NK-92 treated with Interleukin-12 subunit alpha and Interleukin-12 subunit beta, amount 100 ng/mL, for 24 hours (cell line): Measurements from ENCODE around the gene ZFPM1.
"Not testable (repeated sequence)": the region's sequence is repeated elsewhere in the genome, so short reads cannot be mapped to it uniquely, and the experiment has no call there.

ENCODE experiments used
- DNase-seq: peaks from one replicate; lab custom pipeline; 2025; lab: John Stamatoyannopoulos, UW

The ZFPM1 gene

DNA sequence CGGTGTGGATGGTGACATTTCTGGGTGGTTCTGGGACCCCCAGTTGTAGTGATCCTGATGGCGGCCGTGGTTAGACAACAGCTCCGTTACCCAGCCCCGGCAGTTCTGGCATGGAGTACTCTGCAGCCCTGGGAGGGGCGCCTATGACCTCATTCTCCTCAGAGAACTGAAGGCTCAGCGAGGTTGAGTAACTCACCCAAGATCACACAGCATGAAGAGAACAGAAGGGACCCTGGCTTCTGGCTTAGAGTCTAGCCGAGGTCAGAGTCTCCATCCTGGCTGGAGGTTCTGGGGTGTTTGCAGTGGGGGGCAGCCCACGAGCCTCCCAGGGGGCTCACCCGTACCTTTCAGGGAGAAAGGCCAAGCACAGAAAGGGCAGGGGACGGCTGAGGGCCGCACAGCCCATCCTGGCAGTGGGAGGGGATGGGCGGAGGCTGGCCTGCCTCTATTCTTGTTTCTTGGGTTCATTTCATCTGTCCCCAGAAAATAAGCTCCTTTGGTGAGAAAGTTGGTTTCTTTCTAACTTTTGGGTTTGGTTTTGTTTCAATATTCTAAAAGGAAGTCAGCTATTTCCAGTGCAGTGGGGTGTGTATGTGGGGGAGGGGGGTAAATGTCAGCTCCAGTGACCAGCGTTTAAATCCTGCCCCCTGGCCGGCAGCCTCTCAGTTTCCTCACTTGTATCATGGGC, 13.2 kb downstream of the ZFPM1 start:
- no peak for DNase-seq

DNA sequence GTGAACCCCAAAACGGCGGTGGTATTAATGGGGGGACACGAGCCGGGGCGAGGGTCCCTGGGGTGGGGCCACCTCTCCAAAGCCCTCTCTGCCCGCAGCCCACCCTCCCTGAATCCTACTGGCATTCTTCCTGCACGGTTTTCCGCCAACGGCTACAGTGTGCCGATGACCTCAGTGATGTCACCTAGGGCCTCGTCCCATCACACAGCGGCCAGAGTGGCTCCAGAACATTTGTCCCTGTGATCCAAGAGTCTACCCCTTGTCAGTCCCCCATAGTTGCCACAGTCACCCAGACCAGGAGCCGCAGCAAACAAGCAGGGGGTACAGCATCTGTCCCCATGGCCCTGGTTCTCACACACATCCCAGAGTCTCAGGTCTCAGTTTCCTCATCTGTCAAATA, 13.9 kb downstream of the ZFPM1 start:
- DNase-seq: no peak

DNA sequence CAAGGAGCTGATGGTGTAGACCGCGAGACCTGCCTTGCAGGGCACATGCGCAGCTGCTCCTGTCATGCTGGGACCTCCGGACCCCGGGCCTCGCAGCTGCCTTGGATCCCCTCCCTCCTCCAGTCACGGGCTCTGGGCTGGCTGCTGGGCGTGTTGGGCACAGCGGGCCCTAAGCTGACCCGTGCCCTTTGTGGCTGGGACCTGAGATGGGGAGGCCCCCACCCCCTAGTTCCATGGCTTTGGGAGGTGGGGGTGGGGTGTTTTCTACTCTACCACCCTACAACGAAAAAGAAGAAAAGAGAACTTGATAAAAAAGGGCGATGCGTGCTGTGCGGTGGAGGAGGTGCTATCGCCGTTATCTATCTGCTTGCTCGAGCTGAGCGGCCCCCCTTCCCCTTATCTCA, 14.5 kb downstream of the ZFPM1 start:
- DNase-seq: no peak

DNA sequence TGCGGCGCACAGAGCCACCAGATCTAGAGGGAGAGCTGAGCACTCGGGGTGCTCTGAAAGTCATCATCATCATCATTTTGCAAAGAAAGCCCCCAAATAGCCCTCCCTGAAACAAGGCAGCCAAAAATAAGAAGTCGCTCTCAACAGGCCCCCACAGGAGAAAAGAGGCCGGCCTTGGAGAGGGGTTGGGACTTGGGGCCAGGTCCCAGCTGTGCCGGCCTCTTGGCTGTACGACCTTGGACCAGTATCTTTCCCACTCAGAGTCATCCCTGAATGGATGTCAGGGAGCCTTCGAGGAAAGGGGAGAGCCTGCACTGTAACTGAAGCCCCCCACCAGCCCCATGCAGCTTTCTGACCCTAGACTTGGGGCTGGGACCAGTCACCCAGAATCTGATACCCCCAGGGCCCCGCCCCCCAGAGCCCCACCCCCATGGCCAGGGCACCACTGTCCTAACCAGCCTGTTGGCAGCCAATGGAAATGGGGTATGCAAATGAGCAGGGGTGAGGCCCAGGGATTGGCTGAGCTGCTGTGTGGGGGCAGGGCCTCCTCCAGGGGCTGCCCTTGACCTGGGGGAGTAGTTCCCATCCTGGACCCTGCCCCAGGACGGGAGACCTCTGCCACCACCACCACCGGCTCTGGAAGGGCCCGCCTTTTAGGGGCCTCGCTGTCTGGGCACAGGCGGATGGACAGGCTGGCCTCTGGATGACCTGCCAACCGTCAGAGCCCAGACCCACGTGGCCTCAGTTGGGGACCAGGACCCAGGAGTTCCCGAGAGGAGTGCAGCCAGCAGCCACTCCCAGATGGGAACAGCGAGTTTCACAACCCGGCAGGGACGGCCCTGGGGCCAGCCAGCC, 15.4 kb downstream of the ZFPM1 start:
- no peak for DNase-seq

DNA sequence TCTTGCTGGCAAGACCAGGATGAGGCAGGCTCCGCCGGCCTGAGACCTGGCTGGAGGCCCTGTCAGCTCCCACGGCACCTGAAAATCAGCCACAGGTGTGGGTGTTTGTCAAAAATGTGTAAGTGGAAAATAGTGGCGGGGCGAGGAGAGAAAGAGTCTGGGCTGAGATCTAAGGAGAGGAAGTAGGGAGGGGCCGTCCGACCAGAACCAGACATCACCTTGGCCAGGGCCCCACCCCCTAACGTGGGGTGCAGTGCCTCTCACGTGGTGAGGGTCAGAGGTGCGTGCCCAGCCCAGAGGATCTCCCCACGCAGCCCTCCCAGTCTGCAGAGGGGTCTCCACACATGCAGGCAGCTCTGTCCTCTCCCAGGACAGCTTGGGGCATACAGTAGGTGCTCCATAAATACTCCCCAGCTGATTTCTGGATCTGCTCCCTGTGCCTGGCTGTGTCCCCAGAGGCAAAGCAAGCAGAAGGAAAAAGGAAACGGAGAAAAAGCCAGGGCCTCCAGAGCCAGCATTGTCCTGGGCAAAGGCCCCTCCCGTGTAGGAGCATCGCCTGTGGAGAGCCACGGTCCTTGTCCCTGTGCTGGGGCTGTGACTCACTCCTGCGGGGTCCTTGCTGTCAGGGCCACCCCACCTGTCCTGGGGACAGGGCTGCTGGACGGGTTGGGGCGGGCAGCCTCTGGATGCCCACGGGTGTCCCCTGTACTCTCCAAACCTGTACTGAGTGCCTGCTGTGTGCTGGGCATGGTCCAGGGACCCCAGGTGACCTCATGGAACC, 16.7 kb downstream of the ZFPM1 start:
- no peak for DNase-seq

DNA sequence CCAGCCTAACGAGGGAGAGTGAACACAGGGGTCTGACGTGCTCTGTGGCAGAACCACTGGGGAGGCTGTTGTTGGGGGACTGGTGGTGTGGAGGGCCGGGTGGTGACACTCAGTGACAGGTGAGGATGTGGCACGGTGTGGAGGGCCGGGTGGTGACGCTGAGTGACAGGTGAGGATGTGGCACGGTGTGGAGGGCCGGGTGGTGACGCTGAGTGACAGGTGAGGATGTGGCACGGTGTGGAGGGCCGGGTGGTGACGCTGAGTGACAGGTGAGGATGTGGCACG, 17.3 kb downstream of the ZFPM1 start:
- DNase-seq: not testable (repeated sequence)

DNA sequence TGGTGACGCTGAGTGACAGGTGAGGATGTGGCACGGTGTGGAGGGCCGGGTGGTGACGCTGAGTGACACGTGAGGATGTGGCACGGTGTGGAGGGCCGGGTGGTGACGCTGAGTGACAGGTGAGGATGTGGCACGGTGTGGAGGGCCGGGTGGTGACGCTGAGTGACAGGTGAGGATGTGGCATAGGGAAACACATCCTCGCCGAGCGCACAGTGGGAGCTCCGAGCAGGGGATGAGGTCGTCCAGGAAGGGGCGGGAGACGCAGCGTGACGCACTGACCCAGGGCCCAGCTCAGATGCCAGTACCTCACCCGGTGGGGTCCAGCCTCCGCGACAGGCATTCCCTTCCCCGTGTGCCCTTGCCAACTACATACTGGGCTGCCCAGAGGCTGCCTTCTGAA, 17.6 kb downstream of the ZFPM1 start:
- not testable (repeated sequence) for DNase-seq

DNA sequence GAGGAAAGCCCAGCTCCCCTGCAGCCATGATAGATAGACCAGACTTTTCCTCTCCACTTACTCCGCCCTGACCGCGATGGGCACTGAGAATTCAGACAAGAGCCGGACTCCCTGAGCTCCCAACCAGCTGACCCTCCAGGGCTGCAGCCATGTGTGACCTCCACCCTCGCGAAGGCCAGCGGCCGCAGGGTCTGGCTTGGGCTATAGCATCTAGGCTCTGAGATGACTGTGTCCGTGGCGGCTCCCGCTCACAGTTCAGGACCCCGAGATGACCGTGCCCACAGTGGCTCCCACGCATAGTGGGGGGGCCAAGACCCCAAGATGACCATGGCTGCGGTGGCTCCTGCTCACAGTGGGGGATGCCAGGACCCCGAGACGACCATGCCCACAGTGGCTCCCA, 18.0 kb downstream of the ZFPM1 start:
- DNase-seq: no peak

DNA sequence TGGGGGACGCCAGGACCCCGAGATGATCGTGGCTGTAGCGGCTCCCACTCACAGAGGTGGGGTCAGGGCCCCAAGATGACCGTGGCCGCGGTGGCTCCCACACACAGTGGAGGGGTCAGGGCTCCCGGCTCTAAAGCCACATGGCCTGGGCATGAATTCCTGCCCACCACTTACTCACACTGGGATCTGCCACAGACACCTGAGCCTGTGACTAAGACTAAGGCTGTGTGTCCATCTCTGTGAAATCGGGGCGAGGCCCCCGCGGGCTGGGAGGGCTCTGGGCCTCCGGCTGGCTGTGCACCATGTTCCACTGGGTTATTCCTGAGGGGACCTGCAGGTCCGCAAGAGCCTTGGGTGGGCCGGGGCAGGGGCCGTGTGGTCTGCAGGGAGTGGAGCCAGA, 18.5 kb downstream of the ZFPM1 start:
- no peak for DNase-seq

DNA sequence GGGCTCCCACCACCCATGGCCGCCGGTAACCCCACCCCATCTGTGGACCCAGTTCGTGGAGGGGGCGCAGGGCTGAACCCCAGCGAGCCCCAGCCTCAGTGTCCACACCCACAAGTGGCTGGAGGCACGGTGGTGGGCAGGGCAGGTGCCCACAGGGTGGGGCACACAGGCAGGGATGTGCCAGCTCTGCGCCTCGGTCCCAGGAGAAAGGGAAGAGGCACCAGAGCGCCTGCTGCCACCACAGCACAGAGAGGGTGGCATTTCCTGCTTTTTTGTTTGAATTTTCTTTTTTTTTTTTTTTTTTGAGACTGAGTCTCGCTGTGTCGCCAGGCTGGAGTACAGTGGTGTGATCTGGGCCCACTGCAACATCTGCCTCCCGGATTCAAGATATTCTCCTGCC, 19.0 kb downstream of the ZFPM1 start:
- DNase-seq: no peak

DNA sequence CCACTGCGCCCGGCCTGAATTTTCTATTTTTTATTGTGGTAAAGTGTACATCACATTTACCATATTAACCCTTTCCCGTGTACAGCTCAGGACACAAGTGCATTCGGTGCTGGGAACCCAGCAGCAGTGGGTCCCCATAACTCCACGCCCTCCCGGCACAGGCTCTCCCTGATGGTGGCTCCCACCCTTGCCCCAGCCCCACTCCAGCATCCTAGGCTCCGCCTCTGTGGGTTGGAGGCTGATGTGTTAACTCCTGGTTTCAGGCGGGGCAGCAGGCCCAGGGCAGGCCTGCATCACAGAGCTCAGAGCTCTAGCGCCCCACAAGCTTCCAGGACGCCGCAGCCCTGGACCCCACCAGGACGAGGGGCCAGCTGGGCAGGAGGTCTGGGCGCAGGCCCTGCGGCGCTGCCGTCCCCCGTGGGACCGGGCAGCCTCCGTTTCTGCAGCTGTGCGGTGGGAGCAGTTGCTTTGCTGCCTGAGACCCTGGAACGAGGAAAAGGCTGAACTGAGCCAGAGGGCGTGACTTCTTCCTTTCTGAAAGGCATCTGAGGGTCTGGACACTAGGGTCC, 19.6 kb downstream of the ZFPM1 start:
- no peak for DNase-seq

DNA sequence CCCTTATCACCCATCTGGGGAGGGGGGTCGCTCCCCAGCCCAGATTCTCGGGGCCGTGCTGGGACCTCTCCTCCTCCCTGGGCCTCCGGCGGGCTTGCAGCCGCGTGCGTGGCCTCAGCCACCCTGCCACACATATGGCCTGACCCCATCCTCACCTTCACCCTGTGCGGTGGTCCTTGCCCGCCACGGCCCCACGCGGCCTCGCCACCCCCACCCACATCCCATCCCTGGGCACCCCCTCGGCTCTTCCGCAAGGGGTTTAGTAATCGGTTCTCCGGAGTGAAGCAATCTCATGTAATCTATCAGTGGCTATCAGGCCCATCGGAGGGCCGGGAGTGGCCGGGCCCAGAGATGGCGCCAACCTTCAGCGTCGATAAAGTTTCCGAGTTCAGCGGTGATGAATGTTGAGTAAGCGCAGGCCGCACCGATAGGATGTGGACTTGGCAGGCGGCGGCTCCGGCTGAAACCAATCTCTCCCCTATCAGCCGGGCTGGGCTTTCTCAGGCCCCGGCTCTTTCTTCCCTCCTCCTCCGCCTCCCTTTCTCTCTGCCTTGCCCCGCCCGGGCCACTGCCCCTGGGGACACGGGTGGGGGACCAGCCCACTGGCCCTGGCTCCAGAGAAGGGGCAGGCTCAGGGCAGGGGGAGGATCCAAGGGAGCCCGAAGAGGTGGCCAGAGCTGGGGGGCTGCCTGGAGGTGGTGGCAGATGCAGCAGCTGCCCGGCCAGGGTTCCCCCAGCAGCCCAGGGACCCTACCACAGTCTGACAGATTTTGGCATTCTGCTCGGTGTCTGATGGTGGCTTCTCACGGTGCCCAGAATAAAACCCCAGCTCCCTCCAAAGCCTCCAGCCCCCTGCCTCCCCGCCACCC, 20.8 kb downstream of the ZFPM1 start:
- DNase-seq: no peak

DNA sequence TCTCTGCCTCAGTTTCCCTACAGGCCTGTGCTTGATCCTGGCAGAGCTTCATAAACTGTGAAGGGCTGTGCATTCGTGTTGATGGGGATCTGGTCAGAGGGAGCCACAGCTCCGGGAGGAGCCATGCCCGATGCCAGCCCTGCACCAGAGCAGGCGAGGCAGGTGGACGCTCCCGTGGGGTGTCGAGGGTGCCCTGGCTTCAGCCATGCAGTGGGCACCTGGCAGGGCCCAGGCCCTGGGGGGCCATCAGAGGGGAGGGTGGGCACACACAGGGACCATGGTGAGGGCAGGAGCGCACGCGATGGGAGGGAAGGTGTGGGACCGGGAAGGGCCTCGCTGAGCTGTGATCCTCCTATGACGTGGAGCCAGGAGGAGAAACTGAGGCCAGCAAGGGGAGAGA, 22.0 kb downstream of the ZFPM1 start:
- DNase-seq: no peak

DNA sequence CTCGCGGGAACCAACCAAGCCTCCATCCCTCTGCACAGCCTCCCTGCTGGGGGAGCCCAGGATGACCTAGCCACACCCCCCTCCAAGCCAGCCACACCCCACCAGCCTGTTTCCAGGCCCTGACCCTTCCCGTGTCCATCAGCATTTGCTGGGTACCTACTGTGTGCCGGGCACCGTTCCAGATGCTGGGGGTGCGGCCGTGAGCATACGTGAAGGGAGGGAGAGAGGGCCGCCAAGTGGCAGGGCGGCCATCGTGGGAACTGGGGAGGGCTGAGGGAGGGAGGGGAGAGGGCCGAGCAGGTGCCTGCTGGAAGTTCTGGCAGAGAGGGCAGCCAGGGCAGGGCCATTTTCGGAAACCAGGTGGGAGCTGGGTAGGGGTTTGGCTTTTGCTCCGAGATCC, 23.1 kb downstream of the ZFPM1 start:
- no peak for DNase-seq

DNA sequence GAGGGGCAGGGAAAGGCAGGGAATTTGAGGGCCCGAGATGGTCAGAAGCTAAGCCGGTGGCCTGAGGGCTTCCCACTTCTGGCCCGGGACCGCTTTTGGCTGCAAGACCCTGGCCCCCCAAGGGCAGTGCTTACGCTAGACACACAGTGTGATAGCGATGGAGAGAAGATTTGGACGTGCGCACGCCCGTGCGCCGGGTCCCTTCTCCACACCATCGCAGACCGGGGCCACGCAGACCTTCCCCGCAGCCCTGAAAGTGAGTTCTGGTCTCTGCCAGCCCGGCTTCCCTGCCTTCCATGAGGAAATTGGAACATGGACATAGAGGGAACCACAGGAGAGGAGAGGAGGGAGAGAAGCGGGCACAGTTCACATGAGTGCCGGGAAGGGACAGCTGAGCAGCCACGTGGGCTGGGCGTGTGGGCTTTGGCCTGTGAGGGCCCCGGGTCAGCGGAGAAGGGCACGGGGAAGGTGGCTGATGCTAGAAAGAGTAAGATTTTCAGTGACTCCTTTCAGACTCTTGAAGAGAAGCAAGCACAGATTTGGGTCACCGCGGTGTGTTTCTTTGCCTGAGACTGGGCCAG, 23.8 kb downstream of the ZFPM1 start:
- no peak for DNase-seq

DNA sequence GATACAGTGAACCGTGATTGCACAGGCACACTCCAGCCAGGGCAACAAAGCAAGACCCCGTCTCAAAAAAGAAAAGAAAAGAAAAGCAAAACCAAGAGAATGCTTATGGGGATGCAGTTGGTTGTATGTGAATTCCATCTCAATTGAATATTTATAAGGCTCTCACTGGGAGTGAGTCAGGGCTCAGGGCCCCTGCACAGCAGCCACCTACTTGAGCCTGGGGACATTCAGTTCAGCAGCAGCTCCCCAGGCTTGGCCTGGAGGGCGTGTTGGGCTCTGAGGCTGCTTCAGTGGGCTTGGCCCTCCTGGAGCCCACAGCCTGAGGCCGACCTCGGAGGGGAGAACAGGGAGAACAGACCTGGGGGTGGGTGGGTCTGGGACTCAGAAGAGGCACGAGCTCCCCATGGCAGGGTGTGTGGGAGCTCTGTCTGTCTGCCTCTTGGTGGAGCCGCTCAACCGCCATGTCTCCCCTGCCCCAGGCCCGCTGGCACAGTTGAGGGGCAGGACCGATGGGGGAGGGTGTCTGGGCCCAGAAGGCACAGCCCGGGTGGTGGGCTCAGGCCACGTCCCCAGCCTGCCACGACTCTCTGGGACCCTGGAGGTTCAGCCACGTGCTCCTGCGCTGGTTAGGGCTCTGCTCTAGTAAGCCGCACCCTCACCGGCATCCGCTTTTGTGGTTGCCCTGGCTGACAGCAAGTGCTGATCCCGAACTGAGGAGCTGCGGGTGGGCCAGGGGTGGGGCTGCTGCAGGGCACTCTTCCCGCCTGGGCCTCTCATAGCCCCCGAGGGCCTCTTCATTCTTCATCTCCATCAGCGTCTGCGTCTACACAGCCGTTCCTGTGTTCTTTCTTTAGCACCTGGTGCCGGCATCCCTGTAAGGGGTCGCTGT, 24.8 kb downstream of the ZFPM1 start:
- no peak for DNase-seq

DNA sequence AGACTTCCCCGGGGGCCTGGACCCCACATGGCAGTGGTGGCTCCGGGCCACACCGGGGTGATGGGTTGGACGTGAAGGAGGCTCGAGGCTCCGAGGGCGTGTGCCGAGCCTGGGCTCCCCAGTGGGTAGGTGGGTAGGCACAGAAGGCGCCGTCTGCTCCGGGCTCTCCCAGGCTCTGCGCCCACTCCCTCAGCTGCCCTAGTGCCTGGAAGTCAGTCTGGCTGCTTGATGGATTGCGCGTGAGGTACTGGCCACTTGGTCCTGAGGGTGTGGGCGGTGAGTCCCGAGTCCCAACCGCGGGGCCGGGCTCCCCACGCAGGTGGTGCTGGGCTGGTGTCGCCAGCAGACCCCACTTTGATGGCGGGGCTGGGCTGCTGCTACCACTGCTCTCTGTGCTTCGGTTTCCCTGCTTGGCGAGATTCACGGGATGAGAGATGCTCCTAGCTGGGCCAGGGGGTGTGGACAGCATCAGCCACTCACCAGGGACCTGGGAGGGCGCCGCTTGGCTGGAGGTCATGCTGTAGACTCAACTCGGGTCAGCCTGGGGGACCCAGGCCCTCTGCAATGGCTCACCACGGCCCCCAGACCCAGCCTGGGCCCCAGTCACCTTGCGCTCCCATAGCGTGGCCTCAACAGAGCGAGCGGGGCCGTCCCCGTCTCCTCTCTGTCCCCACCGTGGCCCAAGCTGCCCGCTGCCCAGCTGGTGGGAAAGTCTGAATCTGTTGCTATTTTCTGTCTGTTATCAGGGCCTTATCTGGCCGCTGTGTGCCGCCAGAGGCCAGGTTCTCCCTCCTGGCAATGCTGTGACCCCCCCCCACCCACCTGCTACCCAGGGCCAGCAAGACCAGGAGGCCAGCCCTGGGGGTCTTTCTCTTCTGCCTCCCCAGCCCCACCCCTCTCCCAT, 26.1 kb downstream of the ZFPM1 start:
- DNase-seq: no peak

DNA sequence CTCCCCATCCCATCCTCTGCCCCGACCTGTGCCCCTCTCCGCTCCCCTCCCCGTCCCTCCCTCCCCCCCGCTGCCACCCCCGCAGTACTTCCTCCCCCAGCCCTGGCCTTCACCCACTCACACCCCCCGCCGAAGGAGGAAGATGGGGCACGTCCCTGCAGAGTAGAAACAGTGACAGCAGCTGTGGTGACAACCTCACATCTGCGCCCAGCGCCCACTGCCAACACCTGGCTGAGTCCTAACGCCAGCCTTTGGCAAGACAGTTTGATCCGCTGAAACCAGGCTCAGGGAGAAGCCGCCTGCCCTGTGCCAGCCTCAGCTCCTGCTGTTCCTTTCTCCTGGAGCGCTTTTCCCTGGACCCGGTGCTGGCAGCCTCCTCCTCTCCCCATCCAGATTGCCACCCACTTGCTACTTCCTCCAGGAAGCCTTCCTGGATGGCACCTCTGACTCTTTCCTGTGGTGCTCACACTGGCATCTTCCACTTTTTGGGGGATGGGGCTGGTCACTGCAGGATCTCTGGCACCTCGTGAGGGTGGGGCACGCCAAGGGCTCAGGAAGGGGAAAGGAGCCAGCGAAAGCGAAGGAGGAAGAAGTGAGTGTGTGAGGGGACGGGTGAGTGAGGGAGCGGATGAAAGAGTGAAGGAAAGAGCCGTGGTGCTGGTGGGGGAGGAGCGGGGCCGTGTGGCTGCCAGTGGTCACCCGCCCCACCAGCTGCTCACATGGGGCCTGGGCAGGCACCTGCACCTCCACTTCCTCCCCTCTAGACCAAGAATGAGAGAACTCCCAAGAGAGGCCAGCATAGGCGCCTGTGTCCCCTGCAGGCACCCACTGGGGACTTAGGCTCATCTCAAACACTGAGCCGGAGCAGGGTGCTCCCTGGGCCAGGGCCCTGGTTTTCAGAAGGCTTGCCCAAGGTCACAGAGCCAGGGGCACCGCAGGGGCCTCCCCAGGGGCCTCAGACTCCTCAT, 27.0 kb downstream of the ZFPM1 start:
- no peak for DNase-seq
